Esophagus squamous epithelium (tissue), 4 donors: ENCODE data around the gene SEC24D.

Source experiments
- CTCF ChIP-seq, 6 experiments: fragments of 450-650 bp in 4 of 6; fragments of 200-600 bp in 2 of 6; sonication (generic) in 2 of 6; IDR thresholded peaks; one replicate each; pipeline ENCODE4 v1.5.1; 2016 to 2019; ENCODE audit warnings: antibody characterized with exemption in 6 of 6, mild to moderate bottlenecking in 4 of 6, moderate library complexity in 4 of 6
- POLR2A ChIP-seq, 4 donors: fragments of 450-650 bp; IDR thresholded peaks; one replicate each; pipeline ENCODE4 v1.6.1; 2017; ENCODE audit warnings: antibody characterized with exemption in 4 of 4, mild to moderate bottlenecking in 4 of 4, moderate library complexity in 3 of 4

GRCh38 chr4:118867311-118868067 lies 31.6 kb upstream of the SEC24D start:
- TF ChIP-seq POLR2A (IDR thresholded peaks at IDR 0.05), result no peak
- TF ChIP-seq CTCF (IDR thresholded peaks at IDR 0.05), result no peak
